T-cell (primary cell): ENCODE measurements around the gene BPIFB2. TPM values are rescaled to one million over a fixed set of nuclear protein-coding genes. Genes with fewer than 3 reads are reported as not detected.

ENCODE experiments used
- ATAC-seq, 4 experiments: fragments of 200-7000 bp in 3 of 4; fragments of 150-1000 bp in 1 of 4; cut with Tn5 transposase; replicated peaks in 1 of 4; 1 replicate in 3 of 4; 2 replicates in 1 of 4; pipeline ENCODE4 v1.10.0; 2021; ENCODE audit warnings: moderate library complexity in 3 of 4, mild to moderate bottlenecking in 2 of 4, moderate number of reproducible peaks in 1 of 4
- CTCF ChIA-PET, 2 donors: fragments of 300-600 bp; sonication (Branson Sonifier 250); formaldehyde crosslinking; loops; one replicate each; lab custom pipeline; 2022; ENCODE audit warnings: antibody characterized with exemption in 2 of 2; lab: Charles Lee
- POLR2A ChIA-PET, 2 donors: fragments of 300-600 bp; sonication (Branson Sonifier 250); formaldehyde crosslinking; loops; one replicate each; lab custom pipeline; 2022; ENCODE audit warnings: antibody characterized with exemption in 2 of 2; lab: Charles Lee
- DNase-seq, 35 experiments: peaks; one replicate each; pipeline versions ENCODE4 v3.0.0 to v3.0.0-alpha.2; 2013 to 2023
- H3K27ac ChIP-seq: one replicate; pipeline ENCODE4 v1.5.1; 2013; ENCODE audit warnings: low read length
- H3K27me3 ChIP-seq, 2 experiments: replicated peaks in 1 of 2; 1 replicate in 1 of 2; 2 replicates in 1 of 2; pipeline versions ENCODE4 v1.6.1 to v1.7.0; 2013; ENCODE audit warnings: low read length in 1 of 2, mixed read lengths in 1 of 2; ENCODE audit not compliant: control insufficient read depth in 2 of 2, insufficient read depth in 2 of 2; ENCODE audit errors: extremely low read depth in 1 of 2
- H3K36me3 ChIP-seq, 2 donors: 1 replicate in 1 of 2; 2 replicates in 1 of 2; pipeline versions ENCODE4 v1.6.1 to v1.7.0; 2013; ENCODE audit warnings: low read length in 1 of 2; ENCODE audit not compliant: control insufficient read depth in 2 of 2, insufficient read depth in 1 of 2; ENCODE audit errors: extremely low read depth in 1 of 2
- H3K4me1 ChIP-seq, 2 experiments: 1 replicate in 1 of 2; 2 replicates in 1 of 2; pipeline versions ENCODE4 v1.6.1 to v1.7.0; 2013; ENCODE audit warnings: low read length in 2 of 2, mixed read lengths in 1 of 2; ENCODE audit not compliant: insufficient read depth in 2 of 2, control insufficient read depth in 1 of 2; ENCODE audit errors: extremely low read depth in 1 of 2
- H3K4me3 ChIP-seq, 2 donors: 1 replicate in 1 of 2; 2 replicates in 1 of 2; pipeline versions ENCODE4 v1.5.1 to v1.7.0; 2013; ENCODE audit warnings: mild to moderate bottlenecking in 2 of 2, low read length in 1 of 2, moderate library complexity in 1 of 2; ENCODE audit not compliant: control insufficient read depth in 1 of 2; ENCODE audit errors: extremely low read depth in 1 of 2
- H3K9me3 ChIP-seq: 2 replicates; pipeline ENCODE4 v1.7.0; 2013
- H3K27ac Mint-ChIP-seq, 2 donors: one replicate each; pipeline ENCODE4 v1.8.0; 2020 to 2021; ENCODE audit warnings: mild to moderate bottlenecking in 2 of 2, mixed read lengths in 2 of 2
- H3K27me3 Mint-ChIP-seq, 2 donors: one replicate each; pipeline ENCODE4 v1.8.0; 2021 to 2022; ENCODE audit warnings: mixed read lengths in 2 of 2
- H3K36me3 Mint-ChIP-seq: one replicate; pipeline ENCODE4 v1.8.0; 2021; ENCODE audit warnings: mixed read lengths
- H3K4me1 Mint-ChIP-seq, 3 donors: one replicate each; pipeline ENCODE4 v1.8.0; 2020 to 2022; ENCODE audit warnings: mixed read lengths in 3 of 3, mild to moderate bottlenecking in 1 of 3
- H3K4me3 Mint-ChIP-seq, 3 donors: one replicate each; pipeline ENCODE4 v1.8.0; 2020 to 2022; ENCODE audit warnings: mild to moderate bottlenecking in 3 of 3, mixed read lengths in 3 of 3, moderate library complexity in 3 of 3
- H3K9me3 Mint-ChIP-seq, 3 donors: one replicate each; pipeline ENCODE4 v1.8.0; 2020 to 2022; ENCODE audit warnings: mixed read lengths in 3 of 3
- WGBS: methylation state at CpG from one replicate; pipeline ENCODE4 v1.1.5; 2013; ENCODE audit warnings: missing lambda C conversion rate; ENCODE audit not compliant: insufficient coverage; 5-methylcytosine and 5-hydroxymethylcytosine counted together
- total RNA-seq, 35 experiments: library from RNA in 6 of 35; stranded (reverse) in 6 of 35; fragments of 120-200 nt in 1 of 35; gene quantifications; one replicate each; pipeline versions ENCODE4 v1.2.1 to v1.2.4 and lab custom pipeline; 2013 to 2026

The BPIFB2 gene
- total RNA-seq, 5 donors from 2014 or later (not counting 1 experiment from before 2014, with no cell fraction given) = 0.16 to 0.29 (median 0.22) TPM; not detected in 2

DNA sequence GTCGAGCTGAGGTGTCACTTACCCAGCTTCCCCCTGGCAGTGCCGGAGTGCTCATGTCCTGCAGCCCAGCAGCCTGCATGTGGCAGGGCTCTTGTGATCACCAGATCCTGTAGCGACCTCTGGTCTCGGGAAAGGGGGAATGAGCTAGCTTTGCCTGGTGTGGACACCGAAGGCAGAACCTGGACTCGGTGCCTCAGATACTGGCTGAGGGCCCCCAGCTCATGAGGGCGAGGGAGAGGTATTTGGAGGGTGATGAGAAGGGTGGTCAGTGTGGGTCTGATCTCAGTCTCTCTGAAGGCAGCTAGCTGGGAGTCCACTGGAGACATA lies 29.5 kb upstream of the BPIFB2 start:
- Mint-ChIP-seq H3K4me1 (peaks cover 3 to 29% (median 29%) of the 10 kb centered on the region in 3 donors), H3K36me3 (peaks cover 3% of the 10 kb centered on the region), H3K27me3 (no peaks in the 10 kb centered on the region), H3K27ac (peak overlapping the region in 1 of 2 donors; percentile 74), H3K9me3 (peaks cover 0 to 7% (median 2%) of the 10 kb centered on the region in 3 donors), H3K4me3 (no peak overlapping the region)
- DNase-seq = no peak
- WGBS = 98% methylated on average over 7 of the region's 7 CpGs
- Histone ChIP-seq H3K4me3 (no peak overlapping the region), H3K27ac (no peak overlapping the region), H3K9me3 (no peaks in the 10 kb centered on the region), H3K27me3 (no peaks in the 10 kb centered on the region), H3K36me3 (no peaks in the 10 kb centered on the region), H3K4me1 (peaks cover 15 to 52% of the 10 kb centered on the region in 2 experiments)
- no peak for ATAC-seq
- POLR2A ChIA-PET = no interaction called here
- CTCF ChIA-PET = no interaction called here

DNA sequence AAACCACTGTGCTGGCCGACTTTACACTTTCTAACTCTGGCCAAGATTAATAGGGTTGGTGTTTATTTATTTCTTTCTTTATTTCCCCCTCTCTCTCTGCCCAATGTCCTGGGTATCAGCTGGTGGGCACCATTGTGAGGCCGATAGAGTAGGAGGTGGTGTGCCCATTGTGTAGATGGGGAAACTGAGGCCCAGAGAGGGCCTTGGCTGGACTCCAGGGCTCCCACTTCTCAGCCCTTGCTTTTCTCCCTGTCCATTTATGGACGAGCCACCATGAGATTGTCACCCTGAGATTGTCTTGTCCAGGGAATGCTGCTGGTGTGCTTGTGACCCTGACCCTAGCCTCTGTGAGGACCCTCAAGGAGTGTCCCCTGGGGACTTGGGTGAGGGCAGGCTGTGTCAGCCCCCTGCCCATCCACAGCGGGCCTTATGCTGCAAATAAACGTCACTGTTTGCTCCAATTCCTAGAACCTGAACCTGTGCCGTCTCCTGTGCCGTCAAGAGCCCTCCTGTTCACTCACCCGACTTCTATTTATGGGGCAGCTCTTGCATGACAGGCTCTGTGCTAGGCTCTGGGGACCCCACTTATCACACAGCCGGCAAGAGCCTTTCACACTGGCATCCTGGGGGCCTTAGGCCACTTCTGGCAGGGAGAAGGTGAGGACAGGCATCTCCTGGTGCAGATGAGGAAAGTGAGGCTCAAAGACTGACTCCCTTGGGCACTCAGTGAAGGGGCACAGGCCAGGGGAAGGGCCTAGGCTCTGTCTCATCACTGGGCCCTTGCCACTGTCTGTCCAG lies 28.1 kb upstream of the BPIFB2 start:
- Histone ChIP-seq H3K36me3 (no peaks in the 10 kb centered on the region), H3K4me1 (peaks cover under 1 to 38% of the 10 kb centered on the region in 2 experiments), H3K27me3 (no peaks in the 10 kb centered on the region), H3K9me3 (no peaks in the 10 kb centered on the region), H3K27ac (peak overlapping the region; percentile 12), H3K4me3 (no peak overlapping the region)
- Mint-ChIP-seq H3K4me1 (peaks cover 5 to 41% (median 33%) of the 10 kb centered on the region in 3 donors), H3K4me3 (no peak overlapping the region), H3K27me3 (no peaks in the 10 kb centered on the region), H3K36me3 (peaks cover 3% of the 10 kb centered on the region), H3K9me3 (peaks cover 0 to 7% (median 2%) of the 10 kb centered on the region in 3 donors), H3K27ac (peak overlapping the region in 1 of 2 donors; percentile 55)
- 95% methylated on average over 6 of the region's 9 CpGs for WGBS
- CTCF ChIA-PET = no interaction called here
- DNase-seq = no peak
- ATAC-seq = no peak
- POLR2A ChIA-PET = interaction anchor here in 1 of 2 donors (0.7 kb wide), 1 partner anchor 42 kb away, joined by 3 read pairs; no protein-coding TSS in a partner anchor

DNA sequence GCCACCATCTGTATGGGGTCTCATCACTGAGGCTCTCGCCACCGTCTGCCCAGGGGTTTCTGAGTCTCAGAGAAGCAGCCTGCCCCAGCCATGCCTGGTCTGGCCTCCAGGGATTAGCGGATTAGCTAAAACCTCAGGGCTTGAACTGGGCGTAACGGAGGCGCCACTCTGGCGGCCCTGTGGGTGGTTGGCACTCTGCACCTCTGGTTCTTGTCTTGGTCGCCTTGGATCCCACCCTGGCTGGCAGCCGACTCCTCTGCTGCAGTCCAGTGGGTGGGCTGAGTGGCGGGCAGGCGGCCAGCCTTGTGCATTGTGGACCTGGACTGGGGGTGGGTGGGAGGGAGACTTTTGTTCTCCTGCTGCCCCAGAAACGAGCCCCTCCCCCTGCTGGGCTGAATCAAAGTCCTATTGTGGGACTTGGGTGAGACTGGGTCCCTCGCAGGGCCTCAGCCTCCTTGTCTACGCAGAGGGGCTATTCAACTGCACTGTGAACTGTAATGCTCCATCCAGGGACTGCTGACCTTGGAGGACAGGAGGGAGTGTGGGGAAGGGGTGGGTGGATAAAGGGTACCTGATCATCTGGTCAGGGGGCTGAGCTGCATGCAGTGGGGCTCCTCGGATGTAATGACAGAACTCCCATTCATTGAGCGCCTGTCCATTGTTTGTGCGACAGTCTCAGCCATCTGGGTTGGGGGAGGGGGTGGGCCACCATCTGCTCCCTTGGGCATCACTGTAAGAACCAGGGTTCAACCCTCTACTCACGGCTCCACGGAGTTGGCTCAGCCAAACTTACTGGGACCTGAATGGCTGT lies 27.2 kb upstream of the BPIFB2 start:
- Mint-ChIP-seq H3K4me3 (no peak overlapping the region), H3K36me3 (peaks cover 3% of the 10 kb centered on the region), H3K27ac (peak overlapping the region; percentile 54 to 57), H3K4me1 (peaks cover 6 to 47% (median 33%) of the 10 kb centered on the region in 3 donors), H3K9me3 (peaks cover 0 to 7% (median 2%) of the 10 kb centered on the region in 3 donors), H3K27me3 (no peaks in the 10 kb centered on the region)
- Histone ChIP-seq H3K4me3 (no peak overlapping the region), H3K27me3 (no peaks in the 10 kb centered on the region), H3K36me3 (no peaks in the 10 kb centered on the region), H3K9me3 (no peaks in the 10 kb centered on the region), H3K27ac (no peak overlapping the region), H3K4me1 (peaks cover 0 to 30% of the 10 kb centered on the region in 2 experiments)
- WGBS = 97% methylated on average over 11 of the region's 19 CpGs
- DNase-seq (no peak), ATAC-seq (no peak)
- CTCF ChIA-PET = no interaction called here
- POLR2A ChIA-PET = no interaction called here

DNA sequence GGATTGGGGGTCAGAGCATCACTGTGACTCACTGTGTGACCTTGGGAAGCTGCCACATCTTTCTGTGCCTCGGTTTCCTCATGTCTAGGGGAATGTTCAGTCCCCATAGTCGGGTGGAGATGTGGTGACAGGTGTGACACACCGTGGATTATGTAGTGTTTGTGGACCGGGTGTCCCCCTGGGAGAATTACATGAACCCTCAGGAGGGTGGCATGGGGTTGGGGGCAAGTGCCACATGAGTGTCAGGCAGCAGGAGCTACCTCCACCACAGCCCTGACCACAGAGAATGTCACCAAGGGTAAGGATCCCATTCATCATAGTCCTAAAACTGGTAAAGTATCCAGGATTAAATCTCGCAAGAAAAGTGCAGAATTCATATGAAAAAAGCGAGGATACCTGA lies 26.5 kb upstream of the BPIFB2 start:
- ChIA-PET POLR2A (no interaction called here), CTCF (no interaction called here)
- no peak for DNase-seq
- 83% methylated on average over 2 of the region's 6 CpGs for WGBS
- Histone ChIP-seq H3K36me3 (no peaks in the 10 kb centered on the region), H3K4me1 (peaks cover 0 to 25% of the 10 kb centered on the region in 2 experiments), H3K27ac (no peak overlapping the region), H3K27me3 (no peaks in the 10 kb centered on the region), H3K4me3 (no peak overlapping the region), H3K9me3 (no peaks in the 10 kb centered on the region)
- no peak for ATAC-seq
- Mint-ChIP-seq H3K4me1 (peaks cover 6 to 49% (median 33%) of the 10 kb centered on the region in 3 donors), H3K9me3 (peaks cover 0 to 7% (median 2%) of the 10 kb centered on the region in 3 donors), H3K27ac (peak overlapping the region; percentile 54 to 57), H3K4me3 (no peak overlapping the region), H3K36me3 (peaks cover 3% of the 10 kb centered on the region), H3K27me3 (no peaks in the 10 kb centered on the region)

DNA sequence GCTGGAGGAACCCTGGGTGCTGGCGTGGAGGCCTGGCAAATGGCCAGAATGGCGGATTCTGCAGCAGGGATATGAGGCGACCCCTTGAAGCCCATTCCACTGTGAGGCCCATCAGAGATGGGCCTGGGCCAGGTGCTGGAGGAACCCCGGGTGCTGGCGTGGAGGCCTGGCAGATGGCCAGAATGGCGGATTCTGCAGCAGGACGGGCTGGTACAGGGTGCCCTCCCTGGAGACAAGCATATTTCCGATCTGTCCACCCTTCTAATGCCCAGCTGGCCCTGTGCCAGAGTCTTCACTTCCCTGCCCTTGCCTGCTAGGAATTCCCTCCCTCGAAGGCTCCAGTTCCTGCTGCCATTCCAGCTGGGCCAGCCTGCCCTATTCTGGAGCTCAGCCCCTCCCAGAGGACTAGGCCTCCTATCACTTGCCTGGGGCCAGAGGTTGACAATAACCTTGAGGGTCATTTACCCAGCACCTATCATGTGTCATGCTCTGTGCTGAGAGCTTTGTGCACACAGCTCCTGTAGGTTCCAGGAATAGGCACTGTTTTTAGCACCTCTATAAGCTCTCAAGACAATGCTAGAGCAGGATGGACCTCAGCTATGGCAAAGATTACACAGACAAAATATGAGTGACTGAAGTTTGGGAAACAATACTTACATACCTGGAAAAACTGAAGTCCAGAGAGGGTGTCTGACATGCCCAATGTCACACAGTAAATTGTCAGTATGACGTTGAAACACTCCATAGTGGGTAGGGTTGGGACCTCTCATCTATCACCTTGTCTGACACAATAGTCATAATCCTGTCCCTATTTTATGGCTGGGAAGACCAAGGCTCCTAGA lies 24.7 kb upstream of the BPIFB2 start:
- Mint-ChIP-seq H3K4me1 (peaks cover 6 to 38% (median 19%) of the 10 kb centered on the region in 3 donors), H3K4me3 (no peak overlapping the region), H3K27me3 (no peaks in the 10 kb centered on the region), H3K9me3 (no peaks in the 10 kb centered on the region), H3K27ac (peak overlapping the region; percentile 52), H3K36me3 (no peaks in the 10 kb centered on the region)
- H3K4me3 ChIP-seq = no peak overlapping the region
- ATAC-seq (no peak), DNase-seq (no peak)
- peaks cover 0 to 7% of the 10 kb centered on the region in 2 experiments for H3K4me1 ChIP-seq
- H3K36me3 ChIP-seq = no peaks in the 10 kb centered on the region
- WGBS = 96% methylated on average over 9 of the region's 10 CpGs
- no peak overlapping the region for H3K27ac ChIP-seq
- ChIA-PET POLR2A (no interaction called here), CTCF (interaction anchor here in 1 of 2 donors (0.5 kb wide), 1 partner anchor 1127 kb away, joined by 4 read pairs; no protein-coding TSS in a partner anchor)
- no peaks in the 10 kb centered on the region for H3K9me3 ChIP-seq
- H3K27me3 ChIP-seq = peaks cover 0 to 2% of the 10 kb centered on the region in 2 experiments
